ENCODE measurements around the gene SQOR.

SQOR gene

DNA sequence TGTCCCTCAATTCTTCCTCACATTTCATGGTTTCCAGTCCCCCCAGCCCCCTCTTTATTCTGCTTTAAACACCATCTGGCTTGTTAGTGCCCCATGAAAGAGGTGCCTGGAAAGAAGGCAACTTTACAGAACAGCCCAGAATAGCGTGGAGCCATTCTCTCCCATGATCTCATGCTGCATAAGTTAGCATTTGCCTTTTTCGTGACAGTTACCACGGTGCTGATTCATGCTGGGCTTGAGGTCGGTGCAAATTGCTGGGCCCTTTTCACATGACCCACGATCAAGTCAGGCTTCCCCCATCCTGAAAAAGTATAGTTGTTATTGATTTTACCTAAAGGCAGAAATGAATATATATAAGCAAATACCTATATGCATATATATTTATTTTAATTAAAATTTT, 29.6 kb downstream of the SQOR start:
- peak; percentile 9 for DNase-seq

DNA sequence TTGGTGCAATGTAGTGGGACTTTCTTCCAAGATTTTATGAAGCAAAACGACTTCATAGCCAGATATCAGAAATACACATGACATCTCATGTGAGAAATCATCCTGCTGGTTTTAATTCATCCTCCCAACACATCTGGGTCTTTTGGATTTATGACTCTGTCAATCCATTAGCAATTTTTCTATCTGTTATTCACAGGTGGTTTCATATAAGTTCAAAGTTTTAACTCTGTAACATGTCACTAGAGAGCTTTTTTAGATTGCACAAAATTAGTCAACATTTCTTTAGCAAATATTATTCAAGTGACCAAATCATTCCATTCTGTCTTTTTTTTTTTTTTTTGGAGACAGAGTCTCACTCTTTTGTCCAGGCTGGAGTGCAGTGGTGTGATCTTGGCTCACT, 30.4 kb downstream of the SQOR start:
- DNase-seq: no peak

DNA sequence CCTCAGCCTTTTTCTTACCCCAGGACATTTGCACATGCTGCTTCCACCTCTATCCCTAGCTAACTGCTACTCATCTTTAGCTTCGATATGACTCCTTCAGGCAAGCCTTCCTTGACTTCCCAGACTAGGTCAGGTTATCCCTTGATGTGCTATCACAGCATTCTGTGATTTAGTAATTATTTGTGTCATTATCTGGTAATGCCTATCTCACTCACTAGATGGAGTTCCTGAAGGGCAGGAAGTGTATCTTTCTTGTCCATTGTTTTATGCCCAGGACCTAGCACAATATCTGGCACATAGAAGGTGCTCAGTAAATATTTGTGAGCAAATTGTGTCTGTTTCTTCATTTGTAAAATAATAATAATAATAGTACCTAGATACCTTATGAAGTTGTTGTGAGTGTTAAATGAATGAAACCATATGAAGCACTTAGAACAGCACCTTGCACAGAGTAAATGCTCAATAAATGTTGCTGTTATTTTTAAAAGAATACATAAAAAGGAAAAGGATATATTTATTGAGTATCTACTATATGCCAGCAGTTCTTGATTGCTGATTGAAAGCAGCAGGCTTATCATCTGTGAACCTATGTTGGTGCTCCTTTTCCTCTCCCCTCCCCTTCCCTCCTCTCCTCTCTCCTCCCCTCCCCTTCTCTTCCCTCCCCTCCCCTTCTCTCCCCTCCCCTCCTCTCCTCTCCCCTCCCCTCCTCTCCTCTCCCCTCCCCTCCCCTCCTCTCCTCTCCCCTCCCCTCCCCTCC, 31.5 kb downstream of the SQOR start:
- DNase-seq: no peak

DNA sequence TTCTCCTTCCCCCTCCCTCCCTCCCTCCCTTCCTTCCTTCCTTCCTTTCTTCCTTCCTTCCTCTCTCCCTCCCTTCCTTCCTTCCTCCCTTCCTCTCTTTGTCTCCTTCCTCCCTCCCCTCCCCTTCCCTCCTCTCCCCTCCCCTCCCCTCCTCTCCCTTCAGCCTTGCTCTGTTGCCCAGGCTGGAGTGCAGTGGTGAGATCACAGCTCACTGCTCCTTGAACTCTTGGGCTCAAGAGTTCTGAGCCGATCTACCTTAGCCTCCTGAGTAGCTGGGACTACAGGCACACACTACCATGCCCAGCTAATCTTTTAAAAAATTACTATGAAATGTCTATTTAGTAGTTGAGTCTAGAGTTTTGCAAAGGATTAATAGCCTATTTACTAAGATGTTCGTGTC, 32.2 kb downstream of the SQOR start:
- DNase-seq: no peak

DNA sequence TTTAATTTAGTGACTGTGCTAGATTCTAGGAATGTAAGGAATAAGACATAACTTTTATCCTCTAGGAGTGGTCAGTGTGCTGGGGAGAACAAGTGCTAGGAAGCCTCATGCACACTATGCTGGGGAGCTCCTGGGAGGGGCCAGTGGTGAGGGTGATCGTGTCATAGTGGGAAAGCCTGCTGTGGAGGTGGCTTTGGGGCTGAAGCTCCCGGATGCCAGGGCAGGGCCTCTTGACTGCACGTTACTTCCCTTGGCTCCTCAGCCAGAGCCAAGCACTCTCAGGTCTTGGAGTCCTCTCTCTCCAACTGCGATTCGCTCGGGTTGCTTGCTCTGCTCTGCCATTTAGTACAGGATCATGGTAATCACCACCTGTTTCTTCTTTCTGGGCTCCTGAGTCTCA, 33.6 kb downstream of the SQOR start:
- no peak for DNase-seq

DNA sequence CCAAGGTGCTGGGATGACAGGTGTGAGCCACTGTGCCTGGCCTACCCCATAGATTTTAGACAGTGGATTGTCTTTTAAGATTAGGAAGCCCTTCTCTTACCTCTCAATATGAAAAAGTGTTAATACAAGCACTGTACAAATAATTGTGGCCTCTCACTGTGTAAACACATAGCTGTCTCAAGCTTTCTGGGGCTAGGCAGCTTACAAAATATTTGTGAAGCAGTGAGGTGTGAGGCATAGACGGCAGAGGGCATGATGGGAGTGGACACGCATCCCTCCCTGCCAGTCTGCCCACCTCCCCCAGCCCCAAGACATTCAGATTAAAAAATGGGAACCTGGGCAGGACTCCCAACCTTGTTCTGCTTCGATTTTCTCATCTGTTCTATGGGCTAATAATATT, 34.6 kb downstream of the SQOR start:
- DNase-seq: no peak

DNA sequence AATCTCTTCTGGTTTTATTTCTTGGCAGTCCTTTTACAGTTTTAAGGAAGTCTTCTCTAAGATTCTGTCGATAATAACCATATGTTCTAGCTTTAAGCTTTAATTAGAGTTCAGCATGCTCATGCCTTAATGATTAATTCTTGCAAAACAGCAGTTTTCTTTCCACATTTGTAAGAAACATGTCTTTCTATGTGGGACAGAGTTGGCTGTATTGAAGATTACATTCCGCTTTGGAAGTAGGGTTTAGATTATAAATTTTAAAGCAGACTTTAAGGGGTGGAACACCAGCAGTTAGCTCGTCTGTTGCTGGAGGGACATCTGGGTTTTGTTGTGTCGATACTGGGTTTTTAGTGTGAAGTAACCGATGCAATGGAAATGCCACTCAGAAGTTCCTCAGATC, 35.3 kb downstream of the SQOR start:
- no peak for DNase-seq

DNA sequence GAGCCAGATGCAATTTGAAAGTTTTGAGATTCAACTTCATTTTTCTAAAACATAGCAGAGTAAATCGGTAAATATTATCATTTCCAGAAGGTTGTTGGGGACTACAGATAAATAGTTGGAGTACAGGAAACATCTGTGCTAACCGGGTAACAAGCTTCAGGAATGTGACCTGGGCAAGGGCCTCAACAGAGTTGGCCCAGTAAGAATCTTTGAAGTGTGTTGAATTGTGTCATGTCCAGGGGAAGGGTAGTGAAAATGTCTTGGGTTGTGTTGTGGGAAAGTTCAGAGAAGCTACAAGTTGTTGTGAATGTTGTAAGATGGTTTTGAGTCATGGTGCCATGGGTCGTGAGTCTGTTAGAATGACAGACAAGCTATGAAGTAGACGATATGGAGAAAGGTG, 35.7 kb downstream of the SQOR start:
- no peak for DNase-seq

DNA sequence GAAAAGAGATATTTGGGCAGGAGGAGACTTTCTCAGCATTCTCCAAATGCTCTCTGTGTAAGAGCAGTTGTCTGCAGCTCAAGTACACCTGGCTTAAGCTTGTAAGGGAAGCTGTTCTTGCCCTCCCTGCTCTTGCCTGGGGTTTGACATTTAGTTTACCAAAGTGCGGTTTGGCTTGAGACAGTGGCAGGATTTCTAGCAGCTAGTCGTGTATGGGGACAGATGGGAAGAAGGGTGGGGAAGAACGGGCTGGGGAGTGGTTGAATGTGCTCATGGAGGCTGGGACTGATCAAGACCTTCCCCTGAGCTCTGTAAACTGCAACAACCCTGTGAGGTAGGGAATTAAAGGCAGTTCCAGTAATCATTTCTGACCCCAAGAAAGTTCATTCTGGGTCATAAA, 39.8 kb downstream of the SQOR start:
- no peak for DNase-seq

DNA sequence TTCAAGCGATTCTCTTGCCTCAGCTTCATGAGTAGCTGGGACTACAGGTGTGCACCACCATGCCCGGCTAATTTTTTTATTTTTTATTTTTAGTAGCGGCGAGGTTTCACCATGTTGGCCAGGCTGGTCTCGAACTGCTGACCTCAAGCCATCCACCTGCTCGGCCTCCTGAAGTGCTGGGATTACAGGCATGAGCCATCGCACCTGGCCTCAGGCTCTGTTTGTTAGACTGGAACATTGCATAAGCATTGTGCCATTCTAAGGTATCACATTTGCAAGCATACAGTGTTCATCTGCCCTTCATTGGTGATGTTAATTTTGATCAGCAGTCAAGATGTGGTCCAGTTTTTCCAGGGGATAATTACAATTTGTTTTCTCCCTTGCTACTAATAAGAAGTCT, 43.0 kb downstream of the SQOR start:
- no peak for DNase-seq

DNA sequence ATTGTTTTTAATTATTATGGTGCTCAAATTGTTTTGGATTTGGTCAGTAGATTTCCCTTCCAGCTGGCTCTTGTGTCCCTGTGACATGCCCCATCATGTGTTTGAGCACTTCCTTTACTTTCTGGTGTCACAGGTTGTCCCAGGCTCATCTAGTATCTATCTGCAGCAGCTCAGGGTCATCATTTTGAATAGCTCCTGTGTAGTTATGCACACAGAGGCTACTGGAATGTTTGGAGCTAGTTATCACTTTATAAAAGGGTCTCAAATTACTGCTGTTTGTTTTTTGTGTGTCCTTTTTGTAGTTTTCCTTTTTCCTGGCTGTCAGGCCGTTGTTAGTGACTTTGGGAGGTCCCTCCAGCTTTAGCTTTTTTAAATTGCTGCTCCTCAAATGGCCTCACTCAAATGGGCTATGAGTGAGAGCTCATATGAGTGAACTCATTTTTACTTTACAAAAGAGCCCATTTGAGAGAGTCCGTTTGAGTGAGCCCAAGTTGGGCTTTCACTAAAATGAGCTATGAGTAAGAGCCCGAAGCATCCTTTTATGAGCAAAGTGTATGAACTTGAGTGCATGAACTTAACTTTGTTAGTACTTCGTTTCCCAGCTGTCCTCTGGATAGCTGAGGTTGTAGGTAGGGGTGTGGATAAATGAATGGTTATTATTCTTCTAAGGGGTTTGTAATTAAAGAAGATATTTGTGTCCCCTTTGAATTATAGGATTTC, 43.8 kb downstream of the SQOR start:
- no peak for DNase-seq

DNA sequence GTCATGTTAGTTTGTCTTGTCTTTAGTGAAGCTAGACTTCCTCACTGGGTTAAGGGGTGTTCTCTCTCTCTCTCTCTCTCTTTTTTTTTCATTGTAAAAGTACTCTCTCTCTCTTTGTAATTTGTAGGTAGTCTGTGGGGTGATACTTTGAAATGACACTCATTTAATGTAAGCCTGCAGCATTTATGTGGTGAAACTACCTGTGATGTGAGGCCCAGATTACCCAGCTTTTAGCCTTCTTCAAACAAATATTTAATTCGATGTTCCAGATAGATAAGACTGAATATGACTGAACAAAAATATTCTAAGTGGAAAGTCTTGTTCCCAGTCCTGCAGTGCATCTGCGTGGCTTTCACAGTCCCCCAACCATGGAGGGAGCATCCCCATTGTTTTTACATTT, 49.7 kb downstream of the SQOR start:
- no peak for DNase-seq

DNA sequence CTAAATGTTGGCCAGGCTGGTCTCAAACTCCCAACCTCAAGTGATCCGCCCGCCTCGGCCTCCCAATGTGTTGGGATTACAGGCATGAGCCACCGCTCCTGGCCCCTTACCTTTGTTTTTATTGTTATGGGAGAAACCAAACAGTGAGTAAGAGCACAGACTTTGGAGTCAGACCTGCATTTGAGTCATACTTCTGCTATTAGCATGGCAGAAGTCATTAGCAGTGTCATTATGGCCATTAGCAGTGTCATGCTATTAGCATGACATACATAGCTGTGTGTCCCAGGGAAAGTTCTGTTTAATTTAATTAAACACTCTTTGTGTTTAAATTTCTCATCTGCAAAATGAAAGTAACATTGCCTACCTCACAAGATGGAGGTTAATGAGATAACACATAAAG, 54.8 kb downstream of the SQOR start:
- no peak for DNase-seq

DNA sequence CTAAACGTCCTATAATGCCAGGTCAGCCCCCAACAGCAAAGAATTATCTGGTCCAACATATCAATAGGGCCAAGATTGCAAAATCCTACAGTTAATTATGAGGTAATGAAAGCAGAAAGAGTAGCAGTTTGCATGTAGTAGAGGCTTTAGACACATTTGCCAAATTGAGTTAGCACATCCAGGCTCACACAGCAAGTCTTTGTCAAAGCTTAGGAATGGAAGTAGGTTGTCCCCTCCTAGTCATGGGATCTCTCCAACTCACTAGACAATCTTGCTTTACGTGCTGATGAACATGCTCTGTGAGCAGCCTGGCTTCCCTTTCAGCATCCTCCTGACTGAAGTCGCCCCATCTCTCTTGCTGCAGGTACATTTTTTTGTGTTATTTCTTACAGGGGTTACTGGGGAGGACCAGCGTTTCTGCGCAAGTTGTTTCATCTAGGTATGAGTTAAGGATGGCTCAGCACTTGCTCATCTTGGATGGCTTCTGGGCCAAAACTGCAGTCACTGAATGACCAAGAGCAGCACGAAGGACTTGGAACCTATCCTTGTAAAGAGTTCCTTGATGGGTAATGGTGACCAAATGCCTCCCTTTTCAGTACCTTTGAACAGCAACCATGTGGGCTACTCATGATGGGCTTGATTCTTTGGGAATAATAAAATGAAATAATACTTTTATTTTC, 55.9 kb downstream of the SQOR start:
- no peak for DNase-seq

DNA sequence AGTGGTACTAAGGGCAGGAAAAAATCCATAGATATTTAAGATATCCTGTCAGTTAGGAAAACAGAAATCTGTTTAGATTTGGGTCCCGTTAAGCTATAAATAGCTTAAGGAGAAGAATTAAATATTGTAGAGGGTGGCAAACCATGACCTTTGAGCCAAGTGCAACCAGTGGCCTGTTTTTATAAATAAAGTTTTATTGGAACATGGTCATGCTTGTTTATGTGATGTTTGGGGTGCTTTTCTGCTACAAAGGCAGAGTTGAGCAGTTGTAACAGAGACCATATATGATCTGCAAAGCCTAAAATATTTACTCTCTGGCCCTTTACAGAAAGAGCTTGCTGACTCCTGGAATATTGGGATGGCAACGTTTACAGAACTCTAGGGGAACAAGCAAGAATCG, 66.3 kb downstream of the SQOR start:
- DNase-seq: no peak

DNA sequence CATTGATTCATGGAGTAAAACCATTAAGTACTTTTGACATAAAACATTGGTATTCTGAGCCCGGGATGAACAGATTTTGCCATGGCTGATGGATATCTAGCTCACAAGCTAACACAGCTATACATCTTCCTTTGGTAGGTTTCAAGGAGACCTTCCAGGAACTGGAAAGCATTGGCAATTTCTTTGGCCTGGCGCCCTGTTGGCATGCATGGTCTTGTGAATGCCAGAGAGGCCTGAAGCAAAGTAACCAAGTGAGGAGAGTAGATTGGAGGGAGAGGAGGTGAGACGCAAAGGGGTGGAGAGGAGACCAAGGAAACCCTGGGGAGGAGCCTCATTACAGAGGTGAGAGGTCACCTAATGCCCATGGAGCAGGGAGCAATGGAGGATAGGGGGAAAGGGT, 67.2 kb downstream of the SQOR start:
- no peak for DNase-seq

DNA sequence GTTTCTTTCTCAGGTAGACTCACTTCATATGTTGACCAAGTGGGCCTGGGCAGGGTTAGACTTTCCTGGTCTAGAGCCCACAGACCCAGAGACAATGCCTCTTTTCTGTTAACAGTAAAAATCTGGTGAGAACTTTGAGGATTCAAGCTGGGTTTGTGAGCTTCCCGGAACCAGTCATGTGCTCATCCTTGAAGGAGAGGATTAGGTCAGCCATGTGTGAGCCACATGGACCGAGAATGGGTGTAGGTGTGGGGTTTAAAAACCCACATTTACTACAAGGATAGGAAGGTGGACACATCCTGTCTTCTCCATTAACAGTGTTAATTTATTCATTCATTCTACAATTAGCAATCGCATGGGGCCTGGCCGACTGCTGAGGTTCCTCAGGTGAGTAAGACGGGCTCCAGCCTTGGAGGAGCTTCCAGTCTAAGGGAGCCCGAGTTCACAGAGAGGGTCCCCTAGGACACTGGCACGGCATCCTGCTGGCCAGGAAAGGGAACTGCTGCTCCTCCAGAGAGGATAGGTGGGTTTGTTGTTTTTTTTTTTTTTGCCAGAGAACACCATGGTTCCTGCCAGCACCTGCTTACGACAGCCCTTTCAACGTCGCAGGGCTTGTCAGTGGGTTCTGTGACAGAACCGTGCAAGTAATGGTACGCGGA, 69.0 kb downstream of the SQOR start:
- DNase-seq: no peak

DNA sequence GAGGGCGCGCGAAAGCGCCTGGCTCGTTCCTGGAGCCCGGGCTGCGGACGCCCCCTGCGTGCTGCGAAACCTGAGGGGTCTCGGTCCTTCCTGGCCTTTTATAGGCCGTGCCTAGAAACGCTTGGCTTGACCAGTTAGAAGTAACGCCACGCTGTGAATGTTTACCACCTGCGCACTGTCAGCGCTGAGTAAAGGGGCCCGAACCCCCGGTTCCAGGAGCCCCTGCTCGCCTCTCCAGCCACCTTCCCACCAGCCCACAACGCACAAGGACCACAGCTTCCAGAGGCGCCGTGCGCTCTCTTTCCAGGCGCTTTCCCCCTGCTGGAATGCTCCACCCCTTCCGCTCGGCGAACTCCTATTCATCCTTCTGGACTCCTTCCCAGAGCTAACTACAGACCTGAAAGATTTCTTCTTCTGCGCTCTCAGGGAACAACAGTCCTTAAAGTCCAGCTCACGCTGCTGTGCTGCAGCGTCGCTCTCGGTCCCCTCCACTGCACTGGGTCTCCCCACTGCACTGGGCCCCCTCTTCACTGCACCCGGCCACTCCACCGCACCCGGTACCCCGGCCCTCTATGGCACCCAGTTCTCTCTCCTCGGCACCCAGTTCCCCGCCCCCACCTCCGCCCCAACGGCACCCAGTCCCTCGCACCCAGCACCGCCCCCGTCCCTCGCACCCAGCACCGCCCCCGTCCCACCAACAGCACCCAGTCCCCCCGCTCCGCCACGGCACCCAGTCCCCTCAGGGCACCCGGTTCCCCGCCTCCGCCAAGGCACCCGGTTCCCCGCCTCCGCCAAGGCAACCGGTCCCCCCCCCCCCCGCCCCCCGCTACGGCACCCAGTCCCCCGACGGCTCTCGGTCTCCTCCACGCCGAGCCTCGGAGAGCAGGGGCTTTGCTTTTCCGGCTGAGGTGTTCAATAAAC, 69.8 kb downstream of the SQOR start:
- DNase-seq: peak; percentile 40

DNA sequence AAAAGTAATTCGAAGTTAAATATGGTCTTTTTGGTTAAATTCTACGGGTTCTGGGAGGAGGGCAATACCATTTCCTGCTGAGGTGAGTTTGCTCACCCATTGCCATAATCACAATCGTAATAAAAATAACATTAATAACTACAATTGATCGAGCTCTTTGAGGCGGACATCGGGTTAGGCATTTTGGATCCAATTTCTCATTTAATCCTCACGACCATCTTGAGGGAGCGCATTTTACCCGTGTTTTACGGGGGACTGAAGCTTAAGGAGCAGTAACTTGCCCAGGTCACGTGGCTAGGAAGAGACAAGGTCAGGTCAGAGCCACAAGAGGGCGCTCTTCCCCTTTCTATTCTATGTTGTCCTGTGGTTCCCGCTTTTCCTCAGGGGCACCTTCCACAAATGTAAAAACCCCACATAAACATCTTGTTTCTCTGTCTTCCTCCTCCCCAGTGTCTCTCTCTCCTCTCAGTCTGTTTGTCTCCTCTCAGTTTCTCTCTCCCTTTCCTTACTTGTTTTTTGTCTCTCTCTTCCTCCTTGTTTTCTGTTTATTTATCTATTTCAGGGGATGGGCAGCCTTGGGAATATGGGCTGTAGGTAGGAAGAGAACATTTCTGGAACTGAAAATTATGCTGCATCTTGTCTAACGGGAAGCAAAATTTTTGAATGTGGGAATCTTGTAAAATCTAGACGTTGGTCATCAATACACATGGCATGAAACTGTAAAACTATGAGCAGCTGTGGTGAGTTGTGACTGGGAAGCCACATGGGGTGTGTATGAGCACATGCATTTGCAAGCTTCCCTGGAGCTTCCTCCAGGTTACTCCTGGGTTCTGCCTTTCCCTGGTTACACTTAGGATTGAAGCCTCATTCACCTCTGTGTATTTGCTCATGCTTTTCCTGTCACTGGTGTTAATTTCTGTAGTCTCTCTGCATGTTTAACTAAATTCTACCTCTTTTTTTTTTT, 71.0 kb downstream of the SQOR start:
- DNase-seq: peak; percentile 84

DNA sequence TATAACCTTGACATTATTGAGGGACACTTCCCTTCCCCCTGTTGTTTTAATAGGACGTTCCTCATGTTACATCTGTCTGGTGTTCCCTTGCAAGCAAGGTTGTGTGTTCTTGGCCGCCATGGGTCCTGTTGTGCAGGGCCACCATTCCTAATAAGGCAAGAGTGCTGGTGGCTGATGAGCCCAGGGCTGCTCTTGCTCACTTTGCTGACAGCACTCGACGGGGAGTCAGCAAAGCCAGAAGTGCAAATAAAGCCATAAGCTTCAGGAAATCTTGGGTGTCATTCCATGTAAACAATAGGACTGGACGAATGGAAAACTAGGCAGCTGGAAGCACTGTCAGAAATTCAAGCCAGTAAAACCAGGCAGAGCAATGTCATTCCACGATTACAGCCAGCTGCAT, 75.8 kb downstream of the SQOR start:
- DNase-seq: no peak

Data from EL (cell line).